ELR (cell line): ENCODE results near the gene USP22.

ENCODE experiments used
- DNase-seq: peaks from one replicate; pipeline ENCODE4 v3.0.0-alpha.2; 2015; ENCODE audit warnings: low read depth

Gene USP22

GRCh38 chr17:20999841-21000532, 42.8 kb downstream of the USP22 start:
- DNase-seq: no peak

- DNase-seq: no peak
These were observed 43.7 kb downstream of the USP22 start for GRCh38 chr17:20999044-20999573.

- DNase-seq: no peak
These were observed 44.2 kb downstream of the USP22 start for GRCh38 chr17:20998571-20999043.

- DNase-seq: peak; percentile 27
These were observed 44.9 kb downstream of the USP22 start for GRCh38 chr17:20997711-20998570.

DNA sequence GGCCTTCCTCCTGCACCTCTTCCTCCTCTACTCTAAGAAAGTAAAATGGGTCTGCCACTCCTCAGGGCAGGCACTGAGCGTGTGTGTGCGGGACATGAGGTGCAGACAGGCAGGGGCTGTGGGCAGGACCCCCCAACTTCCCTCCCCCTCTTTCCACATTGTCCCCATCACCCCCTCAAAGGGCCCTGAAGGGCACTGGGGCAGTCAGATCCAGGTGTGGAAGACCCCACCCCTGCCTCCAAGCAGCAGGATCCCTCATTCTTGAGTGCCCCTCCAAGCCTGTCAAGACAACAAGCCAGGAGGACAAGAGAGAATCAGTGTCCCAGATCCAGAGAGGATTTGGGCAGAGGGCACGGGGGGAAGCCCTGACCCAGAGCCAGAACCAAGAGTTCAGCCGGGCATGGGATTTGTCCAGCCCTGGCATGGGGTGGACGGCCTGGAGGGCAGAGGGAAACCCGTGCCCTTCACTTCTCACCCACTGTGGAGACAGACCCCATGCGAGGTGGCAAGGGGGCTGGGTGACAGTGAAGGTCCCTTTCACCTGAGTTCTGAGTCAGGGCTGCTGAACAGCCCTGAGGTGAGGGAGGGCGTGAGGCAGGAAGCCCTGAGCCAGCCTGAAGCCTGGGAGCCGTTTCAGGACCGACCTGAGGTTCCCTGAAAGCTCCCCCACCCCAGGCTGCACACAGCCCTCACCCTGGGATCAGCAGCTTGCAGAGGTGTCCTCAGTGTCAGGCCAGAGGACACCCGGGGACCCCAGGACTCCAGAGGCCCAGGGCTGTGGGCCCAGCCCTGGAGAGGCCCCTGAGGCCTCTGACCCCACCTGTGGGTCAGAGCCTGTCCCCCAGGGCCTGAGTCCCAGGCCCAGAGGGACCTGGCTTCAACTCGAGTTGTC, 45.8 kb downstream of the USP22 start:
- DNase-seq: no peak

- no peak for DNase-seq
These were observed 46.7 kb downstream of the USP22 start for GRCh38 chr17:20995873-20996723.

DNA sequence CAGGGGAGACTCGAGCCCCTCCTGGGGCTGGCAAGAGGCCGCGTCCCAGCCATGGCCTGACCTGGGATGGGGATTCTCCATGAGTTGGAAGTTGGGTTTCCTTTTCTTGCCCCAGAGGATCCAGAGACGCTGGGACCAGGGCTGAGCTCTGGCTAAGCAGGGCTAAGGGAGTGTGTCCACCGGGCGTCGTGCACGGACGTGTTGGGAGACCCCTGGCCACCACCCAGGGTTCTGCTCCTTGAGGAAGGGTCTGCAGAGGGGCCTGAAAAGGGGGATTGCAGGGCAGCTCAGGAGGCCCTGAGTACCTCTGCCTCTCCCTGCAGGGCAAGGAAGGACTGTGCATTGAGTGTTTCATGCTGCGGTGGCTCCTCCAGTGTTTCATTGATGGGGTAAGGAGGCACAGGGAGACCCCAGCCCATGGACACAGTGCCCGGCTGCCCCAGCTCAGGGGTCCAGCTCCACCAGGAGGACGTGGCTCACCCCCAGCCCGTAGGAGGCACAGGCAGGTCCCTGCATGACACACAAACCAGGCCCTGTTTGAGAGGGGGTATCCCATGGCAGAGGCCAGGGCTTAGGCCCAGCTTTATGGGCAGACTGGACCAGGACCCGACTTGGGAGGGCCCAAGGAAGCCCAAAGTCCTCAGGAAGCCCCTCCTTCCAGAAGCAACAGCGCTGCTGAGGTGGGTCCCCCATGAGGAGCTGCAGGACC, 47.5 kb downstream of the USP22 start:
- DNase-seq: no peak

- DNase-seq: no peak
These were observed 48.0 kb downstream of the USP22 start for GRCh38 chr17:20994779-20995149.

DNA sequence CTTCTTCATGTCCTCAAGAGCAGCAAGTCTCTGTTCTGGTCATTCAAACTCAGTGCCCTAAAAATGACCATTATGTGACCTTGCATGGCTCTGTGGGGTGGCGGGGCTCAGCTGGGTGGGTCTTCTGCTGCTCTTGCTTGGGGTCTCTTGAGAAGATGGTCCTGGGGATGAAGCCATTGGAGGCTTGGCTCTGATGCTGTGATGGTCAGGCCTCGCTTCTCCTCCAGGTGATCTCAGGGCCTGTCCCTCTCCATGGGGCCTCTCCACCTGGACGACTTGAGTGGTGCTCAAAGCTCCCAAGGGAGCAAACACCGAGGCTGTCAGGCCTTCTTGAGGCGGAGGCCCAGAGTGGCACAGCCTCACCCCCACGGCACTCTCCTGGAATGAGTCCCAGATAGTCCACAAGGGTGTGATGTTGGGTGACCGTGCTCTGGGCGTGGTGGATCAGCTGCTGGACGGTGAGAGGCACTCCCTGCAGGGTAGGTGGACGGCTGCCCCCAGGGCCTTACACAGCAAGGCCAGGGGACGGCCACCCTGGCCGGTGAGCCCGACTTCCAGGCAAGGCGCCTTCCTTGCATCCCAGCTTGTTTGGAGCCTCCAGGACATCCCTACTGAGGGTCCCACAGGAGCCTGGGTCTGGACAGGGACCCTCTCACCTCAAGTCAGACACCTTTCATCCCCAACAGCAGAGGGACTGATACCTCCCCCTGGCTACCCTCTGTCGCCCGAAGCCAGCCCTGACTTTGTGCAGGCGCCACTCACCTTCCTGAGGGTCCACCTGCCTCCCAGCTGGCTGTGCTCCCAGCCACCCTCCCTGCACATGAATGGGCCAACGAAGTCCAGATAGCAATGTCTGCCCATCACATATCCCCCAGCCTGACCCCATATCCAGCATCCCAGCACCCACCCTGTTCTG, 48.7 kb downstream of the USP22 start:
- no peak for DNase-seq

- DNase-seq: peak; percentile 72
These were observed 49.6 kb downstream of the USP22 start for GRCh38 chr17:20992987-20993862.

- DNase-seq: no peak
These were observed 50.4 kb downstream of the USP22 start for GRCh38 chr17:20992416-20992815.

DNA sequence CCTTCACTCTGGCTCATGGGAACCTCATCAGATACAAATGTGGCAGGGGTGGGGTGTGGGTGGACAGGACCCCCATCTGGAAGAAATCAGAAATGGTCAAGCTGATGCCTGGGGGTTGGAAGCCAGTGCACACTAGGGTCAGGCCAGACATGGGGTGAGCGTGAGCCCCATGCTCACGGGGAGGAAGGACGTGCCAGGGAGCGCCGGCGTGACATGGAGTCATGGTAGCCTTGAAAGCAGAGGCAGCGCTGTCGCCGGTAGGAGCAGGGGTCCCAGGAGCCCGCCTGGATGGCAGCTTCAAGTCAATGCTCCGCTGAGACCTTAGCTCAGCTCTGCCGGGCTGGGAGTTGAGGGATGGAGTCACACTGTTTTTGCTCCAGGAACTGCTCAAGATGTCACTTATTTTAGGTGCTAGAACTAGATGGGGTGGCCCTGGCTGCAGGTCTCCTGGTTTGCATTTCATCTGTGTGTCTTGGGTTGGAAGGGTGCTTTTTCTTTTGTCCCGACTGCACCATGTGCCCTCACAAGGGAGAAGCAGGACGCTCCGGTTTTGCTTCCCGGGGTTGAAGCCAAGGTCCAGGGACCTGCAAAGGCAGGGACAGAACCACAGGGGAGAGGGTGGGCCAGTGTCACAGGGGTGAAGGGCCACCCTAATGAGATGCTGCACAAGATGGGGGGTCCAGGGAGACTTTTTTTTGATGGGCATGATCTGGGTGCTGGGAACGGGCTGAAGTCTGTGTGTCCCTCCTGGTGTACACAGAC, 51.4 kb downstream of the USP22 start:
- DNase-seq: no peak

GRCh38 chr17:20989991-20990855, 52.6 kb downstream of the USP22 start:
- no peak for DNase-seq

DNA sequence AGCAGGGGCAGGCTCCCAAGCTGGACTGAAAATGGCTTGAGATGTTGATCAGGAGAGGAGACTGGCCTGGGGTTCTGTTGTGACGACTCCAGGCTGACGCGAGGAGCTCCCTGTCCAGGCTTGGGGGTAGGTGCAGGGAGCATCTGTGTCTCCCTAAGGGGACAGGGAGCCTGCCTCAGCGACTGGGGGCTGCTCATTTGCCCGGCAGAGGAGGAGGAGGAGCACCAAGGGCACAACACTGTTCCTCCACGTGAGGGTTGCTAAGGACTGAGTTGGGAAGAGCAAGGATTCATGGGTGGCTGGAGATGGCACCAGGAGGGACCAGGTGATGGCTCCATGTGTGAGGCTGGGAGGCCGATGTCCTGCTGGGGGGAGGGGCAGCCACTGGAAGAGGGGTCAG, 53.3 kb downstream of the USP22 start:
- no peak for DNase-seq

GRCh38 chr17:20988896-20989295, 53.9 kb downstream of the USP22 start:
- DNase-seq: no peak

GRCh38 chr17:20988001-20988636, 54.7 kb downstream of the USP22 start:
- no peak for DNase-seq
